GM21786 (cell line): Measurements from ENCODE around the gene TRMO.

Experiments
- ATAC-seq: cut with Tn5 transposase; IDR thresholded peaks from one replicate; pipeline ENCODE4 v1.9.1; 2021; ENCODE audit not compliant: unreplicated experiment

TRMO gene

DNA sequence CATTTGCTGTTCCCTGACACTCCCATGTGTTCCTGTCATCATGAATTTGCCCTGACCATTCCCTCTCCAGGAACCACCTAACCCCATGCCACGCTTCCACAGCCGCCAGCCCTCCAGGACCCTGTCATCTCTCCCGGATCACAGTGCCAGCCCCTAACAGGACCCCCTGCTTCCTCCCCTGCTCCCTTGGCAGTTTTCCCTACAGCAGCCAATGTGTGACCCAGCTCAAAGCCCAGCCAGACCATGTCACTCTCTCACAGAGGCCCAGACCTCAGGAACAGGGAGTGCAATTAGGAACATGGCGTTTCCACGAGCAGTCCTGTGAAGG lies 61.2 kb downstream of the TRMO start:
- ATAC-seq = no peak

DNA sequence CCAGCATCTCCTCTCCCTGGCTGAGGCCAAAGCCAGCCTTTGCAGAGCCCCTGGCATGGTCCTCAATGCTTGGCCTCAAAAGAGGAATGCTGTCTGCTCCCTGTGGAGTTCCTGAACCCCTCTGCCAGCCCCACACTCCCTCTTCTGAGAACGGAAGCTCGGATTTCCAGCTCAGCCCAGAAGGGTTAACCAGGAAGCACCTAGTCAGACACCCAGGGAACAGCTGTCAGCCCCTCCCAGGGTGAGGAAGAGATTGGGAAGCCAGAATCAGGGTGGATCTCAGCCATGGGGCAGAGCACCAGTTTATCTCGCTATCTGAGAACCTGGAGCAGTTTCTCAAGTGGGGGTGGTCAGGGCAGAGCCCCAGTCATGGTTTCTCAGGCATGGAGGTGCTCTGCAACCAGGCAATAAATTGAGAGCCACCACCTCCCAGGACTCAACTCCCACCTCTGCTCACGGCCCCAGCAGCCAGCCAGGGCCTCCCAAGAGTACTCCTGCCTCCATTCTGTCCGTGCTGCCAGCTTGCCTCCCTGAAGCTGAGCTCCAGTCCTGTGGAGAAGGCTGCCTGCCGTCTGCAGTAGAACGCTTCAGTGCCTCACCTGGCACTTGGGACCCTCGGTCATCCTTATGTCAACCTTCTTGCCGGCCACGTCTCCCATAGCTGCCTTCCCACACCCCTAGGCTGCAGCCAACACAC lies 61.7 kb downstream of the TRMO start:
- ATAC-seq = no peak

DNA sequence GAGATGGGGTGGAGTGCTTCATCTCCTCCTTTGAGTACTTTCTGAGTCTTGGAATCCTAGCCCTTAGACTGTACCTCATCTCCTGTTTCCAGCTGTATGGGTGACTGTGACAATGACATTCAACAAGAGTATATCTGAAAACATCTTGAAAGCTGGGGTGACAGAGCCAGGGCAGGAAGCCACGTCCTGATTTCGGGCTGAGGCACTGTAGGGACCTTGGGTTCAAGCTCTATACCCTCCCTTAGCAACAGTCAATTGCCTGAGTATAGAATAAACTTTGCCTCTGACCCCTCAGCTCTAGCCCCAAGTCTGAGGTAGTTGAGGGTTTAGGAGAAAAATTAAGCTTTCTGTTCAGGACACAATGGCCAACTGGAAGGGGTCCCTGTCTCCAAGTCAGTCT lies 63.0 kb downstream of the TRMO start:
- no peak for ATAC-seq

DNA sequence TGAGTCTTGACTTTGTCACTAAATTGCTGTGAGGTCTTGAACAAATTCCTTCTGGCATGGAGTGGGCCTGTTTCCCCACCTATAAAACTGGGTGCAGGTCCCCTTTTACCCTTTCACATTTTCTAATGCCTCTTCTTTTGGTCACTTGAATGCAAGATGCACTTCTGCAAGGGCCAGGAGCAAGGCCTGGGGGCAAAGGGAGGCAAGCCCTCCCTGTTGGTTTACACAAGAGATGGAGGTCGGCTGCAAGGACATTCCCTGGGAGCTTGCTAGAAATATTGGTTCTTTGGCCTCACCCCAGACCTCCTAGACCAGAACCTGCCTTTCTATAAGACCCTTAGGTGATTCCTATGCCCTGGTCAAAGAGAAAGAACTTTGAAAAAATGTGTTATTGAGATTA lies 63.5 kb downstream of the TRMO start:
- no peak for ATAC-seq

GRCh38 chr9:97858393-97858713 lies 63.9 kb downstream of the TRMO start:
- ATAC-seq = no peak

DNA sequence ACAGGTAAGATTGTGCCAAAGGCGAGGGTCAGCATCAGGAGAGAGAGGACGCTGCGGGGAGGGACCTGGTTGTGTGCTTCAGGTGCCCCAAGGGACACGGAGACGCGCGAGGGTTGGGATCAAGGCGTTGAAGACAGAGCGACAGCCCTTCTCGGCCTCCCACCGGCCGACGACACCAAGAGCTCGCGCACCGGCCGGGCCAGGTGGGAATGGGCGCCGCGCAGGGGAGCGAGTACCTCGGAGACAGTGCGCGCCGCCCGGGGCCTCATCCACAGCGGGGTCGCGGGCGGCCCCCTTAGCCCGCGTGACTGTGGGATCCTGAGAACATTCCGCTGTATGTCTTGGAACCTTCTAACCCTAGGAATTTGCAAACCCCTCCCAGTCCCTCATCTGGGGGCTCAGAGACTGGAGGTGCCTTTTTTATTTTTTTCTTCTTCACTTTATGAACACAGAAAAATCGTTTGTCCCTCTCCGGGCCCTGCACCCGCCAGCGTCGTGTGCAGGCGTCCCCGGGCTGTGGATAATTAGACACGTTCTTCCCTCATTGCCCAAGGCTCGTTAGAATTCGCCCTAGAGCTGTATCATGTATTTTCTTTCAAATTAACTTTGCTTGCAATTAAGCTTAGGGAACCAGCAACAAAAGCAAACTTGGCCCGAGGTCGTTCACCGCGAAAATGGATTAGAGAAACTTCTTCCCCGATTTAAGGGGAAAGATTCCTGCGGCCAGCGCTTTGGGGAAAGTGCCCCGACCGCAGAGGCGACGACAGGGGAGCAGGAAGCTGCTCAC lies 64.5 kb downstream of the TRMO start:
- ATAC-seq = no peak

- no peak for ATAC-seq
Measured at GRCh38 chr9:97856857-97857605, 65.3 kb downstream of the TRMO start.

- ATAC-seq = no peak
Measured at GRCh38 chr9:97855899-97856298, 66.4 kb downstream of the TRMO start.

- no peak for ATAC-seq
Measured at GRCh38 chr9:97855486-97855875, 66.8 kb downstream of the TRMO start.

- ATAC-seq = no peak
Measured at GRCh38 chr9:97854696-97855485, 67.4 kb downstream of the TRMO start.
